ENCODE measurements around the gene MINAR1. TPM values are rescaled to one million over a fixed set of nuclear protein-coding genes. Genes with fewer than 3 reads are reported as not detected.

The MINAR1 gene
- total and polyA plus RNA-seq, 2 of the 13 experiments (the other 11 are each of a cell fraction or from before 2014, with no cell fraction given), result 0.15 to 0.16 TPM

- ChIA-PET POLR2A (no interaction called here), CTCF (ENCODE audit: low intra/inter-chr PET ratio, low total read pairs) (no interaction called here)
- no TSS peak for BruUV-seq (replicated peaks)
- Histone ChIP-seq H3K36me3 (replicated peaks in 1 of 2; ENCODE audit: control insufficient read depth in 1 of 2, insufficient read depth in 2 of 2, low read length in 2 of 2) (no peaks in the 10 kb centered on the region), H3K27ac (ENCODE audit: extremely low read length, insufficient read depth, low read length) (no peak overlapping the region), H3K79me2 (ENCODE audit: insufficient read depth, low read length) (no peaks in the 10 kb centered on the region), H3K4me3 (replicated peaks in 1 of 3; ENCODE audit: insufficient read depth in 1 of 3, low read depth in 2 of 3, low read length in 3 of 3) (no peak overlapping the region), H3K27me3 (ENCODE audit: control insufficient read depth in 1 of 2, insufficient read depth in 2 of 2, low read length in 2 of 2) (peaks cover 1 to 37% of the 10 kb centered on the region in 2 experiments; a peak in 3 of 5 replicates), H3K4me1 (ENCODE audit: insufficient read depth, low read length) (no peaks in the 10 kb centered on the region), H3K9me3 (ENCODE audit: low read length) (no peaks in the 10 kb centered on the region), H4K20me1 (ENCODE audit: insufficient read depth, low read length) (no peaks in the 10 kb centered on the region), H3K4me2 (ENCODE audit: low read depth, low read length) (no peak overlapping the region), H3K9ac (ENCODE audit: insufficient read depth, low read depth, low read length) (no peak overlapping the region), H2AFZ (ENCODE audit: low read length) (no peak overlapping the region)
- intact Hi-C loops (cut with micrococcal nuclease; ENCODE audit: unreplicated experiment), result no loop called here
- TF ChIP-seq TARDBP (CRISPR knock-in tag; IDR thresholded peaks at IDR 0.05) (no peak), TGIF2 (CRISPR knock-in tag; IDR thresholded peaks at IDR 0.05) (no peak), ASH2L (IDR thresholded peaks at IDR 0.05; ENCODE audit: insufficient read length, low read depth, low read length) (no peak), RAD51 (IDR thresholded peaks at IDR 0.05; ENCODE audit: borderline replicate concordance) (no peak), ZBTB14 (CRISPR knock-in tag; IDR thresholded peaks at IDR 0.05) (no peak), SMAD9 (CRISPR knock-in tag; IDR thresholded peaks at IDR 0.05) (no peak), ZNF770 (CRISPR knock-in tag; IDR thresholded peaks at IDR 0.05) (no peak), ZFP82 (CRISPR knock-in tag; IDR thresholded peaks at IDR 0.05; ENCODE audit: borderline replicate concordance) (no peak), CTCF (CRISPR knock-in tag; IDR thresholded peaks at IDR 0.05) (no peak), ZNF607 (CRISPR knock-in tag; IDR thresholded peaks at IDR 0.05; ENCODE audit: borderline replicate concordance) (no peak), ZBTB4 (CRISPR knock-in tag; IDR thresholded peaks at IDR 0.05; ENCODE audit: borderline replicate concordance) (no peak), RBAK (CRISPR knock-in tag; IDR thresholded peaks at IDR 0.05) (no peak)
- DNase-seq (ENCODE audit: low spot score) (no peak), ATAC-seq (no peak), FAIRE-seq (no peak)
- in situ Hi-C loops (cut with HindIII; ENCODE audit: extremely low pct_ligation_motif_present, low pct_unique_long_range_greater_than_20kb), result no loop called here
- 22% methylated on average over 6 of the region's 6 CpGs for WGBS (ENCODE audit: low lambda C conversion rate)
These were observed 26.4 kb downstream of the MINAR1 start for GRCh38 chr15:79458491-79458890.
